NCI-H69 (cell line): ENCODE measurements around the gene DSTN.
"Not testable (repeated sequence)": the region's sequence is repeated elsewhere in the genome, so short reads cannot be mapped to it uniquely, and the experiment has no call there.

Experiments used
- DNase-seq: peaks from one replicate; lab custom pipeline; 2025; lab: John Stamatoyannopoulos, UW

DSTN gene

DNA sequence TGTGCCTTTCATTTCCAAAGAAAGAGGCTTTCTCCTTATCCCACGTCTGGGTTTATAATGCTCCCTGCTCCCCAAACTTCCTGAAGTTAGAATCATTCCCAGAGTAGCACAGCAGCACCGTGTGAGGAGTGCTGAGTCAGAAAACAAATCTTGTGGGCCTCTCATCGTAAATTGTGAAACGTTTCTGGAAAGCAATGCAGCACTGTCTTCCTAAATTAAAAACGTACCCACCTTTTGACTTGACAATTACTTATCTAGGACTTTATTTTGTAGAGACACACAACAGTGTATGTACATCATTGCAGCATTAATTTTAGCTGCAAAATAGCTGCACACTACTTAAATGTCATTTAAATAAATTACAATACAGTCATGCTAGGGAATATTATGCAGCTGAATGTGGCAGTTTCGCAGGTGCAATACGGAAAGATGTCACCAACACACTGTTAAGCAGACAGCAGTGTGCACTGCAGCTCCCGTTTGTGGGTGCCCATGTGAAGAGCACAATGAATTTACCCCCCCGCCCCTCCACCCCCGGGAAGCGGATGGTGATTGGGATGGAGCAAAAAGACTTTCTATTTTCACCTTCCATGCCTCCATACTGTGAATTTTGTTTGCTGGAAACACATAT is 81.4 kb downstream of the DSTN start:
- DNase-seq, result no peak

DNA sequence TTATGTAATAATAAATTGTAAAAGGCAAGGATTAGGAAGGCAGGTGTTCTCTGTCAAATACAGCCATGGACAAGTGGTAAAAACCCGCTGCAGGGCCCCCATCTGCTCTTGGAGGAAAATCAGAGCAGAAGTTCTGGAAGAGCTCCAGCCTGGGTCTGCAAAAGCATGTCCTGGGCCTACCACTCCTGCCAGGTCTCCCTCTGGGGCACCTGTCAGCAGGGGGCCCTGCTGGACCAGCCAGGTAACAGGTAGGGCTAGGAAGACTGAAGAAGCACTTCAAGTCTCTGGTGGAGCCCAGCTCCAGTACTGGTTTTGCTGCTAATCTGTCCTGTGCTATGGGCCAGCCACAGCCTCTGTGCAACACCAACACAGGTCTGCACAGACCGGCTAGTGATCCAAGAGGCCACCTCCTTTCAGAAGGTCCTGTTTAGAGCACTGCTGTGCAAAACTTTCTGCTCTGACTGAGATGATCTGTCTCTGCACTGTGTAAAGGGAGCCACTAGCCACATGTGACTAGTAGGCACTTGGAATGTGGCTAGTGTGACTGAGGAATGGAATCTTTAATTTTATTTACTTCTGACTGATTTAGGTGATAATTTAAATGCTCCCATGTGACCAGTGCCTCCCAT is 82.0 kb downstream of the DSTN start:
- DNase-seq, result no peak

DNA sequence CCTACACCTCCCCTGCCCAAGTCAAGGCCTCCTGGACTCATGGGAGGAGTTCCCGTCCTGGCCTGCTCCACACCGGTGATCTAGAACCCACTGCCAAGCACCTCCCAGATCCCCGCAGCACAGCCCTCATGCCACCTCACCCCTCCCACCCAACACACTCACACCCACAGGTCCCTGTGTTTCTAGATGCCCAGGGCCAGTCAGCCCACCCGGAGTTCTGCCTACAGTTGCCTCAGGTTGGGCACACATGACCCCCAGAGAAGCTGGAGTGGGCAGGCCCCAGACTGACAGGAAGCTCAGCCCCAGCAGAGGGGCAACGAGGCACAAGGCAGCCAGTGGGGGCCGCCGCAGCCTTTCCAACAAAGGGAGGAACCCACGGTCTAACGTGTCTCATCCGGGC is 82.5 kb downstream of the DSTN start:
- no peak for DNase-seq

DNA sequence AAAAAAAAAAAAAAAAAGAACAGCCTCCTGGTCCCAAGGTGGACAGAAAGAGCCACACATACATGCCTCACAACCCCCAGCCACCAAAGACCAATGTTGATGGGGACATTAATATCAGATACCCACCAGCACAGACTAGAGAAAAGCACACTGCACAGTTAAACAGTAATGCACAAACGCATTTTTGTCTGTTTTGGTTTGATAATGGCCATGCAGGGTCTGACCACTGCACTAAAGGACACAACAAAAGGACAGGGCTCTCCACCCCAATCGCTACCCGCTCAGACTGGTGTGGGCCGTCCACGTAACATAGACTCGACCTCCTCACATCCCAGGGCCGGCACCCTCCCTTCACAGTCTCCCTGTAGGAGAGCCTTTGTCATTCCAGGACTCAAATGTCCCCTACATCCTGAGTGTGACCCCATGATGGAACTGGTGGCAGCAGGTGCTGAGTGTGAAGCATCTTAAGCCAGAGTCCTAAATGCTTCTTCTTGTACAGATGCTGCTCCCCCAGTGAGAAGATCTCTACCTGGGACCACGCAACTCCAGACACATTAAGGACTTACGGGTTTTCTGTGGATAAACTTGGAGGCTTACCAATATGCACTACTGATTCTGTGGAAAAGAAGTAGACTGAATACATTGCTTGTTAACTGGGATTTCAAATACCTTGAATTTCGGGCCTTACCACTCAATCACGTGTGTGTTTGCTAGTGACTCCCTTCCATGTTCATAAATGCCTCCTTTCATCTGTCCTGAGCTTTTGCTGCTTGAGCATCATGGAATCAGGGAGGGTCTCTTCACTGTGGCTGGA is 84.2 kb downstream of the DSTN start:
- no peak for DNase-seq

DNA sequence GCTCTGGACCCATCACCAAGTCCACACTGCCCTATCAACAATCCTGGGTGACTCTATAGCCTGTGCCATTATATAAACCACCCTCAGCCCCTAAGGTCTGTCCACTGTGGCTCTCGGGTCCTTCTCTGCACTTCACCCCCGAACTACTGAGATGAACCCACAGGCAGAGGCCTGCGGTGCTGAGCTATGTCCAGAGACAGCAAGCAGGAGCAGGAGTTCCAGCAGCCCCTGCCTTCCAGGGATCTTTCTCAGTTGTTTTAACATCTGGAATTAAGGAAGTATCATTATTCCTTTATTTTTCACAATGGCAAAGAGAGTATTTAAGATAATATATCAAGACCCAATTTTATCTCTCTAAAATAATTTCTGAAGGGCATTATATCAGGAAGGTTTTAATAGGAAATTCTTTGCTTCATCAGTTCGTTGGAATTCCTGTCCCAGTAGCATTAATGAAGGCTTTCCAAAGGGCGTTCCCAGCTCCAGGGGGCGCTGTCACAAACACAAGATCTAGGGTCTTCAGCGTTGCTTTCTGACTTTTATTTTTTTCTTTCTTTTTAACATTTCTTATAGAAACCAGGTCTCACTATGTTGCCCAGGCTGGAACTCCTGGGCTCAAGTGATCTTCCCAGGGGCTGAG is 84.9 kb downstream of the DSTN start:
- DNase-seq, result peak; percentile 22

DNA sequence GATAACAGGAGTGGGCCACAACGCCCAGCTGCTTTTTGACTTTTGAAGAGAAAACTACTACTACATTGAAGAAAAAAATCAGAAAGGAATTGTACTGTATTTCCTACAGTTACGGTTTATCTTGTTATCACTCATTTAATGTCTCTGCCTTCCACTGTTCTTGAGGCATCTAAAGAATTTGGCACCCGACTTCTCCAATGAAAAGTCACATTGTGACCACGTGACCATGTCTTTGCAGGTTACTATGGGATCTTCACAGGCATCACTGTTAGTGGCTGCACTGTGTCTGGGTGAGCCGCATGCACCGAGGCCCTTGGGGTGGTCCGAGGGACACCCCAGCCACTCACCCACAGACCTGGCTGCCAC is 85.4 kb downstream of the DSTN start:
- no peak for DNase-seq

DNA sequence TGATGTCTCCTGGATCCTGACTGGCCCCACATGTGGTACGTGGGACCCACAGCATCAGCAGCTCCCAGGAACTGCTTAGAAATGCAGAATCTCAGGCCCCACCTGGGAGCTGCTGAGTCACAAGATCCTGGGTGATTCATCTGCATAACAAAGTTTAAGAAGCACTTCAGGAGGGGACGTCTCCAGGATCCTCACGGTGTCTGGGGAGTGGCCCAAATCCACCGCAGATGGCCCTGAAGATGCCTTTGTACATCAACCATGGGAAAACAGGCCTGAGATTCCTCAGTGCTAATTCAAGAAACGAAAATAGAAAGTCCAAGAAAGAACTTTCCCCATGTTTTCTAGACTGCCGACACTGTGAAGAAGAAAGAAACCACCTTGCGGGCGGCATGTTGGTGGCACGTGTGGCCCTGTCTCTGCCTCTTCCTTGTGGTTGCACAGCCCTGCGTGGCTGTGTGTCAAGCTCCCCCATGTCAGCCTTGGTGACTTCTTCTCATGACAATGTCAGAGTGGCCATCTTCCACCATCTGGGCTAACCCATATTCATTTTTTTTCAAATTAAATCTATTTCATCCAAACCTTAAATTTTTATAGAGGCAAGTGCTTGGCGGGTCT is 86.1 kb downstream of the DSTN start:
- DNase-seq, result no peak

DNA sequence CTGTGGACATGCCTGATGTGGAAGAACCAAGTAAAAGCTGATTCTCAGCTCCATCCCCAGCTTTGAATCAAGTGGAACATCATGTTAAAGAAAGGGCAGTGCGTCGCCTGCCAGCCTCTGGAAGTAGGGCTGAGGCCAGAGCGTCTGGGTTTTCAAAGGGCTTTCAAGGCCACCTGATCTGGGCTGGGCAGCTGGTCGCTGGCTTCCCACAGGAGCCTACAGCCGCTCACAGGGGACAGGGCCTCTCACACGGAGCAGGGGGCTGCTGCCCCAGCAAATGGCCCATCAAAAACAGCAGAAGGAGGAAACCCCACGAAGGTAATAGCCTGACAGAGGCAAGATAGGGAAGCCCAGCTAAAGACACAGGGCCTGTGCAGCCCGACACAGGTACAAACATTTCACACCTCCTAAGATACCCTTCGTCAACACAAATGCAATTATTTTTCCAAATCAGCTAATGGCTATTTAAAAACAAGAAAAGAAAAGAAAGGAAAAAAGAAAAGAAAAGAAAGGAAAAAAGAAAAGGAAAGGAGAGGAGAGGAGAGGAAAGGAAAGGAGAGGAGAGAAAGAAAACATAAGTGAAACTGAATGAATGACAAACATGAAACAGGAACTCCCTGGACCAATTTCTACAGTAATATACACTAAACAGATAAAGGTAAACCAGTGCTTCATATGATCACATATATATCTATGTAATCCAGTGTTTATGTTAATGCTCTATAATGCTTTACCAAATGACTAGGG is 87.4 kb downstream of the DSTN start:
- no peak for DNase-seq

DNA sequence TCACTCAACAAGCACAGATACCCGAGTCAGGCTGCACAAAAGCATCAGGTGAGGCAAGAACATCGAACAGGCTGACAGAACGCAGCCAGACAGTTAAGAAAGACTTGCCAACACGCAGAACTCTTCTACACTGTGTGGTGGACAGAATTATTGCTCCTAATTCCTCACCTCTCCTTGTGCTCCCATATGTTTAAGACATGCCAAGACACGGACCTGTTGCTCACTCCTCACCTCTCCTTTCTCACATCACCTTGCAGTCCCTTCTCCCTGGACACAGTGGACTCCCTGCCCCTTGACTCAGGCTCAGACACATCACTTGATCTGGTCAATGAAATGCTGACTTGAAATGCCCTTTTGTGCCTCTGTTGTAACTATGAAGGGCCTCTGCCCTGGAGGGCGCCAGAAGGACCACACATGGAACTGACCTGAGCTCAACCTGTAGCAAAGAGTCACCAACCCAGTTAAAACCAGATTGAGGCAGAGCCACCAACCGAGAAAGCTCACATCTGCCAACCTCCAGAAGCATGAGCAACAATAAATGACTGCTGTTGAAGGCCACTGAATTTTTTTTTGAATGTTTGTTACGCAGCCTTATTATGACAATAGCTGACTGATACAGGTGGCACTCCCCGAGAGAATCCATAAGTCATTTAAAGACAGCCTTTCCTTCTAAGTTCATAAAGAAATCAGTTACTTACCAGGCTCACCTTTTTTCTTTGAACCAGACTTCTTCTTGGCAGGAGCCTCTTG is 88.2 kb downstream of the DSTN start:
- DNase-seq, result no peak

DNA sequence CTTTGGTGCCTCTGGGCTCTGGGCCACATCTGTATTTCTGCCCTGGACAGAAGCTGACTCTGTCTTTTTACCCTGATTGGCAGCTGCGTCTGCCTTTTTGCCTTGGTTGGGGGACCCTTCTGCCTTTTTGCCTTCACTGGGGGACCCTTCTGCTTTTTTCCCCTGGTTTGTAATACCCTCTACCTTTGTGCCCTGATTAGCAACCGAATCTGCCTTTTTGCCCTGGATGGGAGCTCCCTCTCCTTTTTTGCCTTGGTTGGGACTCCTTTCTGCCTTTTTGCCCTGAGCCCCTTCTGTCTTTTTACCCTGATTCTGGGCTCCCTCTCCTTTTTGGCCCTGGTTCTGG is 88.7 kb downstream of the DSTN start:
- DNase-seq, result no peak

DNA sequence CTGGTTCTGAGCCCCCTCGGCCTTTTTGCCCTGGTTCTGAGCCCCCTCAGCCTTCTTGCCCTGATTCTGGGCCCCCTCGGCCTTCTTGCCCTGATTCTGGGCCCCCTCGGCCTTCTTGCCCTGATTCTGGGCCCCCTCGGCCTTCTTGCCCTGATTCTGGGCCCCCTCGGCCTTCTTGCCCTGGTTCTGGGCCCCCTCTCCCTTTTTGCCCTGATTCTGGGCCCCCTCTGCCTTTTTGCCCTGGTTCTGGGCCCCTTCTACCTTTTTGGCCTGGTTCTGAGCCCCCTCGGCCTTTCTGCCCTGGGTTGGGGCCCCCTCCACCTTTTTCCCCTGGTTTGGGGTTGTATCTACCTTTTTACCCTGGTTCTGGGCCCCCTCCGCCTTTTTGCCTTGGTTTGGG is 89.5 kb downstream of the DSTN start:
- DNase-seq, result not testable (repeated sequence)
